Lung (tissue), 12 donors: Measurements from ENCODE around the gene FITM1. TPM values are rescaled to one million over a fixed set of nuclear protein-coding genes. Genes with fewer than 3 reads are reported as not detected.

ENCODE experiments used
- ATAC-seq: fragments of 200-7000 bp; cut with Tn5 transposase; one replicate; pipeline ENCODE4 v1.9.1; 2020; ENCODE audit warnings: moderate number of reproducible peaks; ENCODE audit not compliant: insufficient read depth, low FRiP score
- DNase-seq, 3 donors: peaks; one replicate each; pipeline ENCODE4 v3.0.0-alpha.2; 2013 to 2017
- H3K27ac ChIP-seq, 2 donors: one replicate each; pipeline ENCODE4 v1.5.1; 2013; ENCODE audit warnings: mild to moderate bottlenecking in 2 of 2, moderate library complexity in 2 of 2, control low read depth in 1 of 2, inconsistent platforms in 1 of 2, low read depth in 1 of 2, low read length in 1 of 2
- H3K27me3 ChIP-seq, 3 donors: one replicate each; pipeline ENCODE4 v1.5.1; 2013; ENCODE audit warnings: low read length in 2 of 3; ENCODE audit not compliant: control insufficient read depth in 3 of 3, insufficient read depth in 3 of 3
- H3K36me3 ChIP-seq, 4 donors: one replicate each; pipeline ENCODE4 v1.5.1; 2013; ENCODE audit warnings: low read length in 4 of 4, mild to moderate bottlenecking in 1 of 4, moderate library complexity in 1 of 4; ENCODE audit not compliant: control insufficient read depth in 4 of 4, insufficient read depth in 4 of 4
- H3K4me1 ChIP-seq, 5 donors: one replicate each; pipeline ENCODE4 v1.5.1; 2013; ENCODE audit warnings: low read length in 5 of 5, mild to moderate bottlenecking in 2 of 5, moderate library complexity in 1 of 5; ENCODE audit not compliant: control insufficient read depth in 5 of 5, insufficient read depth in 5 of 5
- H3K4me3 ChIP-seq: one replicate; pipeline ENCODE4 v1.5.1; 2013; ENCODE audit warnings: mild to moderate bottlenecking, control low read depth, moderate library complexity
- H3K9ac ChIP-seq, 2 donors: one replicate each; pipeline ENCODE4 v1.5.1; 2013; ENCODE audit warnings: low read length in 2 of 2, control low read depth in 1 of 2; ENCODE audit not compliant: insufficient read depth in 1 of 2
- H3K9me3 ChIP-seq, 4 donors: one replicate each; pipeline ENCODE4 v1.5.1; 2013; ENCODE audit warnings: low read length in 3 of 4, mild to moderate bottlenecking in 1 of 4, moderate library complexity in 1 of 4; ENCODE audit not compliant: control insufficient read depth in 4 of 4, insufficient read depth in 3 of 4
- WGBS, 2 donors: extraction: QIAGEN DNeasy Blood & Tissue Kit; methylation state at CpG; one replicate each; pipeline ENCODE4 v1.1.7; 2013; 5-methylcytosine and 5-hydroxymethylcytosine counted together
- polyA plus RNA-seq, 2 donors: library from polyadenylated mRNA; stranded (reverse); fragments of 200-250 nt; gene quantifications; one replicate each; pipeline ENCODE4 v1.2.1, GENCODE V29; 2013
- total RNA-seq, 2 donors: library from RNA; depleted of rRNA in 1 of 2; stranded (reverse); fragments of >200 nt in 1 of 2; gene quantifications; one replicate each; pipeline ENCODE4 v1.2.1, GENCODE V29; 2014 to 2021
- TF ChIP-seq, protein P1 (sequence below): IDR thresholded peaks from 2 replicates; pipeline ENCODE4 v1.5.1; 2012; ENCODE audit warnings: mild to moderate bottlenecking; ENCODE audit errors: control extremely low read depth, extremely low read depth
- donor health status: control.
- donor health status: control.
- donor health status: Bipolar disorder and iron deficiency.
- donor health status: healthy.
- donor health status: DM: yes; HTN: yes; CAD: no.

The FITM1 gene
- total and polyA plus RNA-seq, 4 donors = 0.48 to 1.4 (median 0.88) TPM

DNA sequence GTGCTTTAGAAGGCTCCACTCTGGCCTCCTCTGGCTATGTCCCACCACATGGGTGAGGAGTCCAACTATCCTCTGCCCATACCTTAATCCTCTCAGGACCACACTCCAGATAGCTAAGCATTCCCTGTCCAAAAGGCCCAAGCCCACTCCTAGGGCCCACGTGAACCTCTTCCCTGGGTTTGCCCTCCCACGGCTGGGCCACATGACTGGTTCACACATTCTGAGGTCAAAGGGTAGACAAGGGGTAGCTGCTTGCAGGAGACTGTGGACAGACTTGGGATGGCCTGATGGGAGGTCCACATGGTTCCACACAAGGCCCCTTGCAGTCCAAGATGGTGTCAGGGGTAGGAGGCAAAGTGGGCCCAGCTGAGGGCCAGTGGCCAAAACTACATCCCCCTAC lies 42.4 kb upstream of the FITM1 start:
- Histone ChIP-seq H3K27me3 (peaks cover 0 to 5% (median 0%) of the 10 kb centered on the region in 3 donors), H3K4me3 (no peak overlapping the region), H3K4me1 (no peaks in the 10 kb centered on the region), H3K36me3 (no peaks in the 10 kb centered on the region), H3K9me3 (no peaks in the 10 kb centered on the region), H3K9ac (no peak overlapping the region), H3K27ac (no peak overlapping the region)
- TF ChIP-seq, protein P1, sequence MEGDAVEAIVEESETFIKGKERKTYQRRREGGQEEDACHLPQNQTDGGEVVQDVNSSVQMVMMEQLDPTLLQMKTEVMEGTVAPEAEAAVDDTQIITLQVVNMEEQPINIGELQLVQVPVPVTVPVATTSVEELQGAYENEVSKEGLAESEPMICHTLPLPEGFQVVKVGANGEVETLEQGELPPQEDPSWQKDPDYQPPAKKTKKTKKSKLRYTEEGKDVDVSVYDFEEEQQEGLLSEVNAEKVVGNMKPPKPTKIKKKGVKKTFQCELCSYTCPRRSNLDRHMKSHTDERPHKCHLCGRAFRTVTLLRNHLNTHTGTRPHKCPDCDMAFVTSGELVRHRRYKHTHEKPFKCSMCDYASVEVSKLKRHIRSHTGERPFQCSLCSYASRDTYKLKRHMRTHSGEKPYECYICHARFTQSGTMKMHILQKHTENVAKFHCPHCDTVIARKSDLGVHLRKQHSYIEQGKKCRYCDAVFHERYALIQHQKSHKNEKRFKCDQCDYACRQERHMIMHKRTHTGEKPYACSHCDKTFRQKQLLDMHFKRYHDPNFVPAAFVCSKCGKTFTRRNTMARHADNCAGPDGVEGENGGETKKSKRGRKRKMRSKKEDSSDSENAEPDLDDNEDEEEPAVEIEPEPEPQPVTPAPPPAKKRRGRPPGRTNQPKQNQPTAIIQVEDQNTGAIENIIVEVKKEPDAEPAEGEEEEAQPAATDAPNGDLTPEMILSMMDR = no peak
- DNase-seq = no peak
- whole genome bisulfite sequencing, 2 donors = 85 to 90% methylated on average over 2 of the region's 2 CpGs
- no peak for ATAC-seq

DNA sequence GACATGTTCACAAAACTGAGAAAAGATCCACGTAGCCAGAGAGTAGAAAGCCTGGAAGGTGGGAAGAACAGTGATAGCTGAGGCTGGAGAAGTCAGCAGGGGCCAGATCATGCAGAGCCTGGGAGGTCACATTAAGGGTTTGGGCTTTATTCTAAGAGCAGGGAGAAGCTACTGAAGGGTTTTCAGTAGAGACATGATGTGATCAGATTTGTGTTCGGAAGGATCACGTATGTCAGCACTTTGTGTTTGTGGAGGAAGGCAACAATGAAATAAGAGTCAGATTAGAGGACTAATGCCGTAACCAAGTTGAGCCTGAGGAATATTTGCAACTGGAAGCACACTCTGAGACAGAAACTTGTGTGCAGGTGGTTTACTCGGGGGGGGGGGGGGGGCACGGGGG lies 40.6 kb upstream of the FITM1 start:
- no peak overlapping the region for H3K4me3 ChIP-seq
- H3K9me3 ChIP-seq = no peaks in the 10 kb centered on the region
- no peaks in the 10 kb centered on the region for H3K27me3 ChIP-seq
- peaks cover 0 to 7% (median 0%) of the 10 kb centered on the region in 5 donors for H3K4me1 ChIP-seq
- no peak overlapping the region for H3K27ac ChIP-seq
- H3K9ac ChIP-seq = no peak overlapping the region
- DNase-seq (peak in 1 of 3 donors; percentile 10), ATAC-seq (no peak)
- TF ChIP-seq, protein P1 = no peak
- WGBS, 2 donors = 82 to 85% methylated on average over 6 of the region's 6 CpGs
- H3K36me3 ChIP-seq = no peaks in the 10 kb centered on the region

DNA sequence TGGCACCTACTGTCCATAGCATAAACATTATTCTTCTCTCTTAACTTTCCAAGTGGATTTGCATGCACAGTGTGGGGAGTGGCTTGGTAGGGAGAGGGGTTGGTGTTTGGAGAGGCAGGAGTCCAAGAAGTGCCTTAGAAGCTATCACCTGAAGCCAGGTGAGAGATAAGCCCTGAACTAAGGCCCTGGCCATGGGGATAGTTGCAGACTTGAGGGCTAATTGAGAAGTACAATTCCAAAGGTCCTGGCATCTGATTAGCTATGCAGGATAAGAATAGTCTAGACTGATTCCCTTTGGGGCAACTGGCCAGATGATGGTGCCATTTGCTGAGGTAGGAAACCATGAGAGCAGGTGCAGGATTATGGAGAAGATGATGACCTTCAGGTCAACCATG lies 38.4 kb upstream of the FITM1 start:
- ATAC-seq = no peak

More for the DNA sequence above, 38.4 kb upstream of the FITM1 start:
- Histone ChIP-seq H3K9ac (no peak overlapping the region), H3K27ac (peak overlapping the region in 1 of 2 donors; percentile 38), H3K4me3 (no peak overlapping the region), H3K36me3 (no peaks in the 10 kb centered on the region), H3K9me3 (no peaks in the 10 kb centered on the region), H3K4me1 (peaks cover 0 to 17% (median 6%) of the 10 kb centered on the region in 5 donors), H3K27me3 (no peaks in the 10 kb centered on the region)
- TF ChIP-seq, protein P1 = no peak
- DNase-seq = peak in 1 of 3 donors; percentile 32
